GM12878 (cell line): Measurements from ENCODE around the gene COL18A1. TPM values are rescaled to one million over a fixed set of nuclear protein-coding genes. Genes with fewer than 3 reads are reported as not detected.

Experiments
- ATAC-seq: fragments of 200-7000 bp; cut with Tn5 transposase; 3 replicates; pipeline ENCODE4 v1.9.1; 2020; ENCODE audit warnings: mild to moderate bottlenecking, moderate library complexity
- BruUV-seq: library from RNA; stranded (reverse); fragments of 400-500 nt; replicated peaks from 2 replicates; lab custom pipeline; 2021; lab: Mats Ljungman, UMichigan
- CTCF ChIA-PET: fragments of 300-600 bp; sonication (Branson Sonifier 250); formaldehyde crosslinking; extraction: SDS; loops from one replicate; lab custom pipeline; 2021; ENCODE audit warnings: inconsistent platforms; lab: Yijun Ruan, JAX
- POLR2A ChIA-PET: fragments of 350-600 bp; formaldehyde crosslinking; extraction: SDS; loops from one replicate; lab custom pipeline; 2021; ENCODE audit warnings: inconsistent platforms; lab: Charles Lee
- RAD21 ChIA-PET: fragments of 300-600 bp; sonication (Branson Sonifier 250); formaldehyde crosslinking; loops from one replicate; lab custom pipeline; 2023; ENCODE audit warnings: antibody characterized with exemption; ENCODE audit not compliant: unreplicated experiment; lab: Charles Lee
- SMC1A ChIA-PET: fragments of 300-600 bp; sonication (Branson Sonifier 250); formaldehyde crosslinking; loops from one replicate; lab custom pipeline; 2023; ENCODE audit not compliant: unreplicated experiment, uncharacterized antibody; lab: Charles Lee
- DNase-seq: peaks from one replicate; pipeline ENCODE4 v3.0.0-alpha.2; 2011; ENCODE audit warnings: low read depth, low spot score
- FAIRE-seq: peaks from 3 replicates; lab custom pipeline; 2011; peaks lifted over from hg19 to GRCh38; lab: Jason Lieb, UNC
- H2AFZ ChIP-seq: 2 replicates; pipeline ENCODE4 v1.6.0; 2011; ENCODE audit warnings: low read depth, low read length, control low read depth; ENCODE audit not compliant: control insufficient read depth
- H3K27ac ChIP-seq: 2 replicates; pipeline ENCODE4 v1.5.1; 2011; ENCODE audit warnings: control low read depth; ENCODE audit not compliant: control insufficient read depth, insufficient read depth
- H3K27me3 ChIP-seq, 2 experiments: replicated peaks in 1 of 2; 2 replicates each; pipeline versions ENCODE4 v1.6.0 to v1.6.1; 2011; ENCODE audit warnings: low read length in 1 of 2; ENCODE audit not compliant: control insufficient read depth in 2 of 2, insufficient read depth in 2 of 2
- H3K36me3 ChIP-seq, 2 experiments: 2 replicates each; pipeline ENCODE4 v1.5.1; 2011; ENCODE audit warnings: low read length in 1 of 2; ENCODE audit not compliant: control insufficient read depth in 2 of 2, insufficient read depth in 2 of 2
- H3K4me1 ChIP-seq: 2 replicates; pipeline ENCODE4 v1.6.1; 2011; ENCODE audit warnings: mild to moderate bottlenecking, low read length, moderate library complexity, mixed read lengths; ENCODE audit not compliant: control insufficient read depth, insufficient read depth
- H3K4me2 ChIP-seq: 2 replicates; pipeline ENCODE4 v1.6.0; 2011; ENCODE audit warnings: control low read depth; ENCODE audit not compliant: control insufficient read depth, insufficient read depth
- H3K4me3 ChIP-seq: fragments of 200-600 bp; sonication (generic); 2 replicates; pipeline ENCODE4 v1.5.1; 2016
- H3K79me2 ChIP-seq: 2 replicates; pipeline ENCODE4 v1.6.0; 2011; ENCODE audit warnings: low read length; ENCODE audit not compliant: control insufficient read depth, insufficient read depth
- H3K9ac ChIP-seq: 2 replicates; pipeline ENCODE4 v1.8.0; 2011; ENCODE audit warnings: low read length, control low read depth, mixed read lengths; ENCODE audit not compliant: control insufficient read depth, insufficient read depth
- H3K9me3 ChIP-seq: replicated peaks from 3 replicates; pipeline ENCODE4 v1.5.1; 2011; ENCODE audit warnings: mild to moderate bottlenecking, low read length; ENCODE audit not compliant: control insufficient read depth, insufficient read depth
- H4K20me1 ChIP-seq: 2 replicates; pipeline ENCODE4 v1.6.0; 2011; ENCODE audit not compliant: control insufficient read depth, insufficient read depth
- HDGF ChIP-seq: fragments of 450-650 bp; IDR thresholded peaks from 2 replicates; pipeline ENCODE4 v1.6.1; 2016; ENCODE audit warnings: antibody characterized with exemption
- KLF5 ChIP-seq: fragments of 450-650 bp; IDR thresholded peaks from 2 replicates; pipeline ENCODE4 v1.6.1; 2014; ENCODE audit warnings: mild to moderate bottlenecking; ENCODE audit not compliant: partially characterized antibody
- NRF1 ChIP-seq: conservative IDR thresholded peaks from 2 replicates; pipeline ENCODE4 v1.6.1; 2011; ENCODE audit warnings: mild to moderate bottlenecking, low read depth, low read length, improper control_type of control experiment
- REST ChIP-seq: IDR thresholded peaks from 2 replicates; pipeline ENCODE4 v1.6.1; 2012; ENCODE audit warnings: mild to moderate bottlenecking, low read depth, low read length
- USF1 ChIP-seq: IDR thresholded peaks from 2 replicates; pipeline ENCODE4 v1.6.1; 2011; ENCODE audit warnings: borderline replicate concordance, low read depth, mild to moderate bottlenecking, moderate library complexity, mixed read lengths, low read length; ENCODE audit not compliant: insufficient read depth; ENCODE audit errors: extremely low read length
- WGBS: methylation state at CpG from one replicate; pipeline ENCODE4 v1.1.6; 2016; ENCODE audit warnings: low lambda C conversion rate; ENCODE audit not compliant: insufficient replicate concordance, insufficient coverage; ENCODE audit errors: missing lambda C conversion rate; 5-methylcytosine and 5-hydroxymethylcytosine counted together
- in situ Hi-C: fragments of 300-500 bp; cut with MboI; formaldehyde crosslinking; loops from 9 replicates; pipeline ENCODE4 v1.14.3; 2018; ENCODE audit warnings: mixed read lengths
- intact Hi-C: fragments of 100-400 bp; cut with micrococcal nuclease; formaldehyde crosslinking; loops from one replicate; pipeline ENCODE4 v1.14.2; 2022; ENCODE audit not compliant: unreplicated experiment
- polyA plus RNA-seq, 11 experiments: library from polyadenylated mRNA; depleted of rRNA in 4 of 11; unstranded in 6 of 11; stranded (reverse) in 5 of 11; fragments of >200 nt; fragmentation: Nextera tagmentation in 4 of 11; fragmentation: Illumina TruSeq in 1 of 11; extraction: Ambion mirVana in 4 of 11; extraction: Trizol in 1 of 11; gene quantifications; 1 replicate in 1 of 11; 2 replicates in 10 of 11; pipeline versions ENCODE4 v1.2.1 to v1.2.3, GENCODE V29; 2011 to 2016; ENCODE audit warnings: inconsistent platforms in 2 of 11, missing spikeins in 2 of 11, low read depth in 1 of 11
- total RNA-seq, 4 experiments: library from RNA; depleted of rRNA in 3 of 4; stranded (reverse); fragments of >200 nt in 3 of 4; fragmentation: Illumina TruSeq in 1 of 4; extraction: Trizol in 1 of 4; gene quantifications; 2 replicates each; pipeline versions ENCODE4 v1.2.1 to v1.2.3, GENCODE V29; 2013 to 2021

COL18A1 gene
- total and polyA plus RNA-seq, 10 of the 15 experiments (the other 5 are each of a cell fraction or from before 2014, with no cell fraction given) = under 0.01 to 0.49 (median 0.09) TPM; not detected in 3

GRCh38 chr21:45393833-45394638 is 10.9 kb upstream of the COL18A1 start:
- ChIA-PET RAD21 (no interaction called here), POLR2A (no interaction called here), CTCF (no interaction called here), SMC1A (interaction anchor here (0.6 kb wide), 1 partner anchor 17 kb away, joined by 3 read pairs; no protein-coding TSS in a partner anchor)
- no peak overlapping the region for H2AFZ ChIP-seq
- no peak overlapping the region for H3K4me3 ChIP-seq
- DNase-seq (no peak), FAIRE-seq (no peak), ATAC-seq (no peak)
- H3K9ac ChIP-seq = no peak overlapping the region
- in situ Hi-C loops (no loop called here), intact Hi-C loops (no loop called here)
- BruUV-seq = no TSS peak
- H3K79me2 ChIP-seq = no peaks in the 10 kb centered on the region
- H3K27me3 ChIP-seq = peaks cover 5% of the 10 kb centered on the region in 2 experiments; a peak in 3 of 4 replicates
- H4K20me1 ChIP-seq = no peaks in the 10 kb centered on the region
- H3K4me2 ChIP-seq = no peak overlapping the region
- no peaks in the 10 kb centered on the region for H3K36me3 ChIP-seq
- no peak overlapping the region for H3K27ac ChIP-seq
- 34% methylated on average over 17 of the region's 30 CpGs for WGBS
- no peak for TF ChIP-seq KLF5
- no peak for TF ChIP-seq REST
- no peak for TF ChIP-seq NRF1
- TF ChIP-seq USF1 = no peak
- no peak for TF ChIP-seq HDGF
- H3K9me3 ChIP-seq = no peaks in the 10 kb centered on the region
- no peaks in the 10 kb centered on the region for H3K4me1 ChIP-seq
